ENCODE results near the gene SUMO2.

- TF ChIP-seq CTCF (conservative IDR thresholded peaks at IDR 0.05; ENCODE audit: low read depth in 2 of 2) (no peak), POLR2AphosphoS5 (IDR thresholded peaks at IDR 0.05; ENCODE audit: low read depth) (no peak), EZH2 (IDR thresholded peaks at IDR 0.05; ENCODE audit: low read depth, unreplicated experiment) (no peak), STAT1 (IDR thresholded peaks at IDR 0.05; ENCODE audit: unreplicated experiment) (no peak), CREB1 (CRISPR knock-in tag; IDR thresholded peaks at IDR 0.05; ENCODE audit: low read depth) (no peak), JUNB (IDR thresholded peaks at IDR 0.05; ENCODE audit: unreplicated experiment) (no peak), EZH2phosphoT487 (IDR thresholded peaks at IDR 0.05; ENCODE audit: unreplicated experiment) (no peak), ZNF462 (CRISPR knock-in tag; IDR thresholded peaks at IDR 0.05) (no peak), NANOG (IDR thresholded peaks at IDR 0.05; ENCODE audit: borderline replicate concordance) (no peak), ZNF114 (CRISPR knock-in tag; IDR thresholded peaks at IDR 0.05) (no peak), ZNF331 (CRISPR knock-in tag; IDR thresholded peaks at IDR 0.05; ENCODE audit: low read depth) (no peak)
- TF ChIP-seq, protein P1, sequence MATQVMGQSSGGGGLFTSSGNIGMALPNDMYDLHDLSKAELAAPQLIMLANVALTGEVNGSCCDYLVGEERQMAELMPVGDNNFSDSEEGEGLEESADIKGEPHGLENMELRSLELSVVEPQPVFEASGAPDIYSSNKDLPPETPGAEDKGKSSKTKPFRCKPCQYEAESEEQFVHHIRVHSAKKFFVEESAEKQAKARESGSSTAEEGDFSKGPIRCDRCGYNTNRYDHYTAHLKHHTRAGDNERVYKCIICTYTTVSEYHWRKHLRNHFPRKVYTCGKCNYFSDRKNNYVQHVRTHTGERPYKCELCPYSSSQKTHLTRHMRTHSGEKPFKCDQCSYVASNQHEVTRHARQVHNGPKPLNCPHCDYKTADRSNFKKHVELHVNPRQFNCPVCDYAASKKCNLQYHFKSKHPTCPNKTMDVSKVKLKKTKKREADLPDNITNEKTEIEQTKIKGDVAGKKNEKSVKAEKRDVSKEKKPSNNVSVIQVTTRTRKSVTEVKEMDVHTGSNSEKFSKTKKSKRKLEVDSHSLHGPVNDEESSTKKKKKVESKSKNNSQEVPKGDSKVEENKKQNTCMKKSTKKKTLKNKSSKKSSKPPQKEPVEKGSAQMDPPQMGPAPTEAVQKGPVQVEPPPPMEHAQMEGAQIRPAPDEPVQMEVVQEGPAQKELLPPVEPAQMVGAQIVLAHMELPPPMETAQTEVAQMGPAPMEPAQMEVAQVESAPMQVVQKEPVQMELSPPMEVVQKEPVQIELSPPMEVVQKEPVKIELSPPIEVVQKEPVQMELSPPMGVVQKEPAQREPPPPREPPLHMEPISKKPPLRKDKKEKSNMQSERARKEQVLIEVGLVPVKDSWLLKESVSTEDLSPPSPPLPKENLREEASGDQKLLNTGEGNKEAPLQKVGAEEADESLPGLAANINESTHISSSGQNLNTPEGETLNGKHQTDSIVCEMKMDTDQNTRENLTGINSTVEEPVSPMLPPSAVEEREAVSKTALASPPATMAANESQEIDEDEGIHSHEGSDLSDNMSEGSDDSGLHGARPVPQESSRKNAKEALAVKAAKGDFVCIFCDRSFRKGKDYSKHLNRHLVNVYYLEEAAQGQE (IDR thresholded peaks at IDR 0.05; ENCODE audit: unreplicated experiment), result no peak
- TF ChIP-seq, protein P2, sequence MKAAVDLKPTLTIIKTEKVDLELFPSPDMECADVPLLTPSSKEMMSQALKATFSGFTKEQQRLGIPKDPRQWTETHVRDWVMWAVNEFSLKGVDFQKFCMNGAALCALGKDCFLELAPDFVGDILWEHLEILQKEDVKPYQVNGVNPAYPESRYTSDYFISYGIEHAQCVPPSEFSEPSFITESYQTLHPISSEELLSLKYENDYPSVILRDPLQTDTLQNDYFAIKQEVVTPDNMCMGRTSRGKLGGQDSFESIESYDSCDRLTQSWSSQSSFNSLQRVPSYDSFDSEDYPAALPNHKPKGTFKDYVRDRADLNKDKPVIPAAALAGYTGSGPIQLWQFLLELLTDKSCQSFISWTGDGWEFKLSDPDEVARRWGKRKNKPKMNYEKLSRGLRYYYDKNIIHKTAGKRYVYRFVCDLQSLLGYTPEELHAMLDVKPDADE (IDR thresholded peaks at IDR 0.05), result no peak
Observed at GRCh38 chr17:75146592-75146991, 36.2 kb downstream of the SUMO2 start.

Measured in GM23338 (cell line).